DOHH2 (cell line): ENCODE results near the gene ARL8B.

Source experiments
- EZH2phosphoT487 ChIP-seq: fragments of 200-600 bp; sonication (generic); IDR thresholded peaks from 2 replicates; pipeline ENCODE4 v1.6.1; 2017; ENCODE audit warnings: borderline replicate concordance, mild to moderate bottlenecking, antibody characterized with exemption, low read length, moderate library complexity, mixed read lengths
- TF ChIP-seq, protein P1 (sequence below): fragments of 200-600 bp; sonication (generic); IDR thresholded peaks from one replicate; pipeline ENCODE4 v1.5.1; 2014; ENCODE audit warnings: antibody characterized with exemption, mild to moderate bottlenecking, low read depth, low read length; ENCODE audit not compliant: poor library complexity, severe bottlenecking

DNA sequence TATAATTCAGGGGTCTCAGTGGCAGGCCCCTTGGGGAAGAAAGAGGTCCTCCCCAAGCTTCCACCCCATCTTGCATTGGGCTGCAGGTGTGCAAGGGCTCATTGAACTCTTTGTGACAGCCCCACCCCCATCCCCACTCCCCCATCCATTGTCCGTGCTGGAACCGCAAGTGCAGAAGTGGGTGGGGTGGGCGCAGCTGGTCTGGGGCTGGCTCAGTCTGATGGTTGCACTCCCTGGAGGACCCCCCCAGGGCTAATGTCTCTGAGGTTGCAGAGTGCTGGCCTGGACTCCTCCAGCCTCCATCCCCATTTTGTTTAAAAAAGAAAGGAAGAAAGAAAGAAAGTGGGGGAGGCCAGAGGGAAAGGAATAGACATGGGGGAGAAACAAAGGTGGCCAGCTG, 42.3 kb upstream of the ARL8B start:
- TF ChIP-seq, protein P1, sequence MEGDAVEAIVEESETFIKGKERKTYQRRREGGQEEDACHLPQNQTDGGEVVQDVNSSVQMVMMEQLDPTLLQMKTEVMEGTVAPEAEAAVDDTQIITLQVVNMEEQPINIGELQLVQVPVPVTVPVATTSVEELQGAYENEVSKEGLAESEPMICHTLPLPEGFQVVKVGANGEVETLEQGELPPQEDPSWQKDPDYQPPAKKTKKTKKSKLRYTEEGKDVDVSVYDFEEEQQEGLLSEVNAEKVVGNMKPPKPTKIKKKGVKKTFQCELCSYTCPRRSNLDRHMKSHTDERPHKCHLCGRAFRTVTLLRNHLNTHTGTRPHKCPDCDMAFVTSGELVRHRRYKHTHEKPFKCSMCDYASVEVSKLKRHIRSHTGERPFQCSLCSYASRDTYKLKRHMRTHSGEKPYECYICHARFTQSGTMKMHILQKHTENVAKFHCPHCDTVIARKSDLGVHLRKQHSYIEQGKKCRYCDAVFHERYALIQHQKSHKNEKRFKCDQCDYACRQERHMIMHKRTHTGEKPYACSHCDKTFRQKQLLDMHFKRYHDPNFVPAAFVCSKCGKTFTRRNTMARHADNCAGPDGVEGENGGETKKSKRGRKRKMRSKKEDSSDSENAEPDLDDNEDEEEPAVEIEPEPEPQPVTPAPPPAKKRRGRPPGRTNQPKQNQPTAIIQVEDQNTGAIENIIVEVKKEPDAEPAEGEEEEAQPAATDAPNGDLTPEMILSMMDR: no peak
- no peak for TF ChIP-seq EZH2phosphoT487
